ENCODE measurements around the gene DIS3L2.

Gene DIS3L2

GRCh38 chr2:231965102-231965501, 3.6 kb downstream of the DIS3L2 start:
- ChIA-PET CTCF (no interaction called here), POLR2A (no interaction called here)
- TF ChIP-seq ELF4 (IDR thresholded peaks at IDR 0.05): no peak
- TF ChIP-seq PKNOX1 (IDR thresholded peaks at IDR 0.05): no peak
- no peak for TF ChIP-seq LEF1 (IDR thresholded peaks at IDR 0.05; ENCODE audit: borderline replicate concordance)
- no peak for TF ChIP-seq FOXA1 (IDR thresholded peaks at IDR 0.05)
- no peak for TF ChIP-seq NFRKB (IDR thresholded peaks at IDR 0.05)
- no peak for TF ChIP-seq FOXM1 (IDR thresholded peaks at IDR 0.05; ENCODE audit: borderline replicate concordance)
- no peak for TF ChIP-seq ARNT (IDR thresholded peaks at IDR 0.05)
- no peak for TF ChIP-seq SP1 (IDR thresholded peaks at IDR 0.05)
- TF ChIP-seq HDGF (IDR thresholded peaks at IDR 0.05; ENCODE audit: borderline replicate concordance): no peak
- TF ChIP-seq ZNF384 (IDR thresholded peaks at IDR 0.05): no peak
- TF ChIP-seq CTBP1 (IDR thresholded peaks at IDR 0.05; ENCODE audit: borderline replicate concordance): no peak
- TF ChIP-seq BHLHE40 (IDR thresholded peaks at IDR 0.05; ENCODE audit: borderline replicate concordance): no peak
- no peak for TF ChIP-seq L3MBTL2 (conservative IDR thresholded peaks at IDR 0.05)
- TF ChIP-seq SUZ12 (IDR thresholded peaks at IDR 0.05): no peak
- no peak for DNase-seq (ENCODE audit: extremely low spot score)

GRCh38 chr2:231966886-231967285, 5.4 kb downstream of the DIS3L2 start:
- ChIA-PET CTCF (no interaction called here), POLR2A (no interaction called here)
- no peak for DNase-seq (ENCODE audit: extremely low spot score)
- TF ChIP-seq L3MBTL2 (conservative IDR thresholded peaks at IDR 0.05): no peak
- no peak for TF ChIP-seq ARNT (IDR thresholded peaks at IDR 0.05)
- TF ChIP-seq TARDBP (IDR thresholded peaks at IDR 0.05): no peak
- TF ChIP-seq FOXK2 (IDR thresholded peaks at IDR 0.05): no peak
- TF ChIP-seq ZNF384 (IDR thresholded peaks at IDR 0.05): no peak
- no peak for TF ChIP-seq HDGF (IDR thresholded peaks at IDR 0.05; ENCODE audit: borderline replicate concordance)
- TF ChIP-seq BHLHE40 (IDR thresholded peaks at IDR 0.05; ENCODE audit: borderline replicate concordance): no peak
- TF ChIP-seq FOXA1 (IDR thresholded peaks at IDR 0.05): no peak
- TF ChIP-seq PKNOX1 (IDR thresholded peaks at IDR 0.05): no peak
- TF ChIP-seq LEF1 (IDR thresholded peaks at IDR 0.05; ENCODE audit: borderline replicate concordance): no peak
- TF ChIP-seq FOXM1 (IDR thresholded peaks at IDR 0.05; ENCODE audit: borderline replicate concordance): no peak
- no peak for TF ChIP-seq SP1 (IDR thresholded peaks at IDR 0.05)
- TF ChIP-seq CTBP1 (IDR thresholded peaks at IDR 0.05; ENCODE audit: borderline replicate concordance): no peak

- TF ChIP-seq LEF1 (IDR thresholded peaks at IDR 0.05; ENCODE audit: borderline replicate concordance): no peak
- TF ChIP-seq ZNF384 (IDR thresholded peaks at IDR 0.05): no peak
- TF ChIP-seq FOXM1 (IDR thresholded peaks at IDR 0.05; ENCODE audit: borderline replicate concordance): no peak
- no peak for TF ChIP-seq ELF4 (IDR thresholded peaks at IDR 0.05)
- no peak for TF ChIP-seq HDGF (IDR thresholded peaks at IDR 0.05; ENCODE audit: borderline replicate concordance)
- TF ChIP-seq SP1 (IDR thresholded peaks at IDR 0.05): no peak
- no peak for TF ChIP-seq FOXK2 (IDR thresholded peaks at IDR 0.05)
- TF ChIP-seq NFRKB (IDR thresholded peaks at IDR 0.05): no peak
- no peak for TF ChIP-seq BHLHE40 (IDR thresholded peaks at IDR 0.05; ENCODE audit: borderline replicate concordance)
- POLR2A ChIA-PET: no interaction called here
- DNase-seq (ENCODE audit: extremely low spot score): no peak
- CTCF ChIA-PET: no interaction called here
Observed at GRCh38 chr2:231968820-231969219, 7.3 kb downstream of the DIS3L2 start.

- ChIA-PET CTCF (no interaction called here), POLR2A (no interaction called here)
- TF ChIP-seq ARNT (IDR thresholded peaks at IDR 0.05): no peak
- TF ChIP-seq FOXM1 (IDR thresholded peaks at IDR 0.05; ENCODE audit: borderline replicate concordance): no peak
- no peak for TF ChIP-seq FOXA1 (IDR thresholded peaks at IDR 0.05)
- no peak for TF ChIP-seq ELF4 (IDR thresholded peaks at IDR 0.05)
- no peak for TF ChIP-seq ZNF384 (IDR thresholded peaks at IDR 0.05)
- TF ChIP-seq FOXK2 (IDR thresholded peaks at IDR 0.05): no peak
- TF ChIP-seq LEF1 (IDR thresholded peaks at IDR 0.05; ENCODE audit: borderline replicate concordance): no peak
- TF ChIP-seq CTBP1 (IDR thresholded peaks at IDR 0.05; ENCODE audit: borderline replicate concordance): no peak
- no peak for TF ChIP-seq SUZ12 (IDR thresholded peaks at IDR 0.05)
- TF ChIP-seq NFRKB (IDR thresholded peaks at IDR 0.05): no peak
- no peak for DNase-seq (ENCODE audit: extremely low spot score)
Observed at GRCh38 chr2:231970461-231970860, 8.9 kb downstream of the DIS3L2 start.

- ChIA-PET CTCF (no interaction called here), POLR2A (interaction anchor here (0.9 to 1.8 kb wide), 2 partner anchors 13 kb away, joined by 4 read pairs; partner anchors contain the start of gene DIS3L2)
- DNase-seq (ENCODE audit: extremely low spot score): no peak
- TF ChIP-seq SP1 (IDR thresholded peaks at IDR 0.05) (no peak), FOXK2 (IDR thresholded peaks at IDR 0.05) (no peak), ELF4 (IDR thresholded peaks at IDR 0.05) (no peak), PKNOX1 (IDR thresholded peaks at IDR 0.05) (no peak), SUZ12 (IDR thresholded peaks at IDR 0.05) (no peak), ZNF384 (IDR thresholded peaks at IDR 0.05) (no peak), ARNT (IDR thresholded peaks at IDR 0.05) (no peak), LEF1 (IDR thresholded peaks at IDR 0.05; ENCODE audit: borderline replicate concordance) (no peak), FOXA1 (IDR thresholded peaks at IDR 0.05) (no peak), TARDBP (IDR thresholded peaks at IDR 0.05) (no peak)
Observed at GRCh38 chr2:231975001-231975400, 13.5 kb downstream of the DIS3L2 start.

- no peak for DNase-seq (ENCODE audit: extremely low spot score)
- TF ChIP-seq PKNOX1 (IDR thresholded peaks at IDR 0.05) (no peak), ARNT (IDR thresholded peaks at IDR 0.05) (no peak), NFRKB (IDR thresholded peaks at IDR 0.05) (no peak), ZNF384 (IDR thresholded peaks at IDR 0.05) (no peak), FOXM1 (IDR thresholded peaks at IDR 0.05; ENCODE audit: borderline replicate concordance) (no peak), BHLHE40 (IDR thresholded peaks at IDR 0.05; ENCODE audit: borderline replicate concordance) (no peak), LEF1 (IDR thresholded peaks at IDR 0.05; ENCODE audit: borderline replicate concordance) (no peak), FOXA1 (IDR thresholded peaks at IDR 0.05) (no peak), SUZ12 (IDR thresholded peaks at IDR 0.05) (no peak), SP1 (IDR thresholded peaks at IDR 0.05) (no peak), ELF4 (IDR thresholded peaks at IDR 0.05) (no peak), CTBP1 (IDR thresholded peaks at IDR 0.05; ENCODE audit: borderline replicate concordance) (no peak), L3MBTL2 (conservative IDR thresholded peaks at IDR 0.05) (no peak), HDGF (IDR thresholded peaks at IDR 0.05; ENCODE audit: borderline replicate concordance) (no peak), TARDBP (IDR thresholded peaks at IDR 0.05) (no peak), FOXK2 (IDR thresholded peaks at IDR 0.05) (no peak)
- ChIA-PET POLR2A (no interaction called here), CTCF (no interaction called here)
Observed at GRCh38 chr2:231977430-231977829, 15.9 kb downstream of the DIS3L2 start.

Measured in HEK293T (cell line).